ENCODE measurements around the gene MAP7D1.

The MAP7D1 gene

GRCh38 chr1:36128905-36129206 is 27.1 kb upstream of the MAP7D1 start:
- no peak for TF ChIP-seq CTCF (IDR thresholded peaks at IDR 0.05; ENCODE audit: low read depth, low read length)
- no peak for DNase-seq (ENCODE audit: extremely low read depth, low read depth)

GRCh38 chr1:36132029-36132428 is 23.9 kb upstream of the MAP7D1 start:
- DNase-seq (ENCODE audit: extremely low read depth, low read depth), result no peak
- no peak for TF ChIP-seq CTCF (IDR thresholded peaks at IDR 0.05; ENCODE audit: low read depth, low read length)

- no peak for TF ChIP-seq CTCF (IDR thresholded peaks at IDR 0.05; ENCODE audit: low read depth, low read length)
- DNase-seq (ENCODE audit: extremely low read depth, low read depth), result peak; percentile 91
Measured at GRCh38 chr1:36133484-36133883, 22.5 kb upstream of the MAP7D1 start.

- TF ChIP-seq CTCF (IDR thresholded peaks at IDR 0.05; ENCODE audit: low read depth, low read length), result no peak
- DNase-seq (ENCODE audit: extremely low read depth, low read depth), result no peak
Measured at GRCh38 chr1:36134031-36134430, 21.9 kb upstream of the MAP7D1 start.

GRCh38 chr1:36134505-36135329 is 21.2 kb upstream of the MAP7D1 start:
- DNase-seq (ENCODE audit: extremely low read depth, low read depth), result no peak
- peak; percentile 72 for TF ChIP-seq CTCF (IDR thresholded peaks at IDR 0.05; ENCODE audit: low read depth, low read length)

- DNase-seq (ENCODE audit: extremely low read depth, low read depth), result no peak
- TF ChIP-seq CTCF (IDR thresholded peaks at IDR 0.05; ENCODE audit: low read depth, low read length), result no peak
Measured at GRCh38 chr1:36135330-36135667, 20.7 kb upstream of the MAP7D1 start.

GRCh38 chr1:36135796-36136195 is 20.2 kb upstream of the MAP7D1 start:
- no peak for TF ChIP-seq CTCF (IDR thresholded peaks at IDR 0.05; ENCODE audit: low read depth, low read length)
- no peak for DNase-seq (ENCODE audit: extremely low read depth, low read depth)
